ENCODE results near the gene RAB4A. TPM values are rescaled to one million over a fixed set of nuclear protein-coding genes. Genes with fewer than 3 reads are reported as not detected.

The RAB4A gene
- total and polyA plus RNA-seq, 12 donors = 15.7 to 131 (median 112) TPM

GRCh38 chr1:229228522-229228921, 42.4 kb upstream of the RAB4A start:
- no peak for DNase-seq
- Histone ChIP-seq H3K36me3 (no peaks in the 10 kb centered on the region), H3K4me3 (no peak overlapping the region), H3K27me3 (no peaks in the 10 kb centered on the region), H3K9me3 (no peaks in the 10 kb centered on the region), H3K4me1 (peaks cover 6 to 48% (median 26%) of the 10 kb centered on the region in 9 donors), H3K27ac (peak overlapping the region in 1 of 10 donors; percentile 85)
- no peak for TF ChIP-seq CTCF (IDR thresholded peaks at IDR 0.05)
- ATAC-seq = no peak
- 92 to 95% methylated on average over 2 of the region's 2 CpGs for WGBS, 2 donors
- intact Hi-C loops (cut with DNase I) = loop anchor here in 9 of 10 donors (2.0 to 10.0 kb wide), 9 partner anchors 326 to 561 kb away; partner anchors contain the start of gene RHOU (in 2 of the 9)

- Histone ChIP-seq H3K27me3 (no peaks in the 10 kb centered on the region), H3K27ac (peak overlapping the region; percentile 16 to 88 (median 74)), H3K4me3 (no peak overlapping the region), H3K9me3 (no peaks in the 10 kb centered on the region), H3K4me1 (peaks cover 6 to 48% (median 26%) of the 10 kb centered on the region in 9 donors), H3K36me3 (no peaks in the 10 kb centered on the region)
- no peak for DNase-seq
- WGBS, 2 donors = 12 to 14% methylated on average over 7 of the region's 7 CpGs
- intact Hi-C loops (cut with DNase I) = loop anchor here in 9 of 10 donors (2.0 to 10.0 kb wide), 9 partner anchors 327 to 562 kb away; partner anchors contain the start of gene RHOU (in 2 of the 9)
- TF ChIP-seq CTCF (IDR thresholded peaks at IDR 0.05) = no peak
- peak in 5 of 8 donors; percentile 3 to 37 (median 14) for ATAC-seq
These were observed 41.7 kb upstream of the RAB4A start for GRCh38 chr1:229229137-229229720.

GRCh38 chr1:229229721-229230139, 41.2 kb upstream of the RAB4A start:
- Histone ChIP-seq H3K9me3 (no peaks in the 10 kb centered on the region), H3K36me3 (no peaks in the 10 kb centered on the region), H3K4me1 (peaks cover 6 to 48% (median 26%) of the 10 kb centered on the region in 9 donors), H3K27me3 (peaks cover 0 to 4% (median 0%) of the 10 kb centered on the region in 7 donors), H3K27ac (peak overlapping the region; percentile 56 to 88 (median 74)), H3K4me3 (no peak overlapping the region)
- WGBS, 2 donors = 9 to 10% methylated on average over 4 of the region's 4 CpGs
- DNase-seq (peak; percentile 39 to 56), ATAC-seq (peak; percentile 77 to 95 (median 88))
- intact Hi-C loops (cut with DNase I) = loop anchor here in 9 of 10 donors (2.0 to 10.0 kb wide), 9 partner anchors 327 to 562 kb away; partner anchors contain the start of gene RHOU (in 2 of the 9)
- no peak for TF ChIP-seq CTCF (IDR thresholded peaks at IDR 0.05)

- H3K27ac ChIP-seq = peak overlapping the region; percentile 56 to 88 (median 74)
- DNase-seq (no peak), ATAC-seq (peak in 4 of 8 donors; percentile 3 to 17 (median 8))
- H3K4me3 ChIP-seq = no peak overlapping the region
- WGBS, 2 donors = 69 to 70% methylated on average over 14 of the region's 14 CpGs
- no peaks in the 10 kb centered on the region for H3K36me3 ChIP-seq
- H3K27me3 ChIP-seq = peaks cover 0 to 6% (median 0%) of the 10 kb centered on the region in 7 donors
- TF ChIP-seq CTCF (IDR thresholded peaks at IDR 0.05) = no peak
- intact Hi-C loops (cut with DNase I) = no loop called here
- H3K4me1 ChIP-seq = peaks cover 6 to 48% (median 26%) of the 10 kb centered on the region in 9 donors
- no peaks in the 10 kb centered on the region for H3K9me3 ChIP-seq
These were observed 40.6 kb upstream of the RAB4A start for GRCh38 chr1:229230140-229230892.

Measured in heart right ventricle (tissue), 16 donors.